Psoas muscle (tissue), 8 donors: ENCODE results near the gene MGST3. TPM values are rescaled to one million over a fixed set of nuclear protein-coding genes. Genes with fewer than 3 reads are reported as not detected.
"Not testable (repeated sequence)": the region's sequence is repeated elsewhere in the genome, so short reads cannot be mapped to it uniquely, and the experiment has no call there.

Experiments used
- ATAC-seq, 4 donors: fragments of 200-7000 bp; cut with Tn5 transposase; one replicate each; pipeline ENCODE4 v1.9.1; 2020; ENCODE audit warnings: moderate library complexity in 3 of 4, mild to moderate bottlenecking in 2 of 4
- DNase-seq, 2 donors: peaks; one replicate each; pipeline ENCODE4 v3.0.0-alpha.2; 2020
- H3K27ac ChIP-seq: fragments of 200-600 bp; one replicate; pipeline ENCODE4 v1.8.0; 2022
- H3K27me3 ChIP-seq, 3 donors: fragments of 200-600 bp in 1 of 3; one replicate each; pipeline versions ENCODE4 v1.6.1 to v1.8.0; 2013 to 2022; ENCODE audit warnings: low read length in 2 of 3, mild to moderate bottlenecking in 2 of 3, moderate library complexity in 1 of 3; ENCODE audit not compliant: insufficient read depth in 3 of 3
- H3K36me3 ChIP-seq, 2 donors: fragments of 200-600 bp in 1 of 2; one replicate each; pipeline versions ENCODE4 v1.6.1 to v1.8.0; 2013 to 2022; ENCODE audit warnings: low read depth in 1 of 2, mild to moderate bottlenecking in 1 of 2, moderate library complexity in 1 of 2; ENCODE audit not compliant: insufficient read depth in 1 of 2
- H3K4me1 ChIP-seq: fragments of 200-600 bp; one replicate; pipeline ENCODE4 v1.8.0; 2022
- H3K4me3 ChIP-seq: fragments of 200-600 bp; one replicate; pipeline ENCODE4 v1.8.0; 2022; ENCODE audit warnings: mild to moderate bottlenecking
- H3K9me3 ChIP-seq: fragments of 200-600 bp; one replicate; pipeline ENCODE4 v1.8.0; 2022
- WGBS, 3 donors: extraction: QIAGEN DNeasy Blood & Tissue Kit; methylation state at CpG; one replicate each; pipeline versions ENCODE4 v1.1.6 to v1.1.7; 2013; 5-methylcytosine and 5-hydroxymethylcytosine counted together
- intact Hi-C, 2 donors: fragments of 100-400 bp; cut with DNase I; formaldehyde crosslinking; loops; one replicate each; pipeline versions ENCODE4 v1.11.0 to v1.14.2; 2022
- long read RNA-seq, 2 donors: library from polyadenylated mRNA; unstranded; transcript quantifications; one replicate each; pipeline ENCODE4 v2.0.0, GENCODE V29; 2021
- polyA plus RNA-seq, 3 donors: library from polyadenylated mRNA; stranded (reverse); fragments of 200-250 nt; gene quantifications; one replicate each; pipeline ENCODE4 v1.2.3, GENCODE V29; 2013
- total RNA-seq, 4 donors: library from RNA; stranded (reverse); fragmentation: NEBNext Ultra II Directional in 2 of 4; extraction: Animal tissue kit (Norgen Biotek cat#: 25700) in 2 of 4; gene quantifications; one replicate each; pipeline versions ENCODE4 v1.2.1 to v1.2.4, GENCODE V29; 2021 to 2023
- TF ChIP-seq, protein P1 (sequence below): fragments of 200-600 bp; IDR thresholded peaks from one replicate; pipeline ENCODE4 v1.8.0; 2022; ENCODE audit warnings: antibody characterized with exemption
- donor health status: healthy with polysubstance abuse.
- donor health status: DM: no; HTN: no; CAD: no; lungs with moderate emphysema.
- donor health status: Bipolar disorder and iron deficiency.
- donor health status: healthy.
- donor health status: DM: yes; HTN: yes; CAD: no.
- donor health status: DM: no; HTN: no; CAD: no.
- donor health status: DM: no; HTN: no; CAD: no.
- donor health status: DM: yes; HTN: yes; CAD: no.

Gene MGST3
- 100 to 1,000 TPM; 223 to 318 (median 258) TPM for total RNA-seq
- 100 to 1,000 TPM; 177 to 329 (median 233) TPM for polyA plus RNA-seq
- long read RNA-seq, donor 1, transcript MGST3-205 (6 exons, 1,015 nt): major isoform, 54 of 63 reads
- long read RNA-seq, donor 1, partial matches to known transcripts: 3 of 63 reads
- long read RNA-seq, donor 1, other reads (novel, unspliced or antisense): 2 of 63 reads
- long read RNA-seq, donor 2, transcript MGST3-205 (6 exons, 1,015 nt): major isoform, 132 of 143 reads
- long read RNA-seq, donor 2, partial matches to known transcripts: 4 of 143 reads
- long read RNA-seq, donor 2, other reads (novel, unspliced or antisense): 5 of 143 reads

- Histone ChIP-seq H3K27me3 (no peaks in the 10 kb centered on the region), H3K4me1 (peaks cover 37% of the 10 kb centered on the region), H3K9me3 (no peaks in the 10 kb centered on the region), H3K4me3 (peak within 1 kb of the TSS; percentile 95), H3K27ac (peak within 1 kb of the TSS; percentile 99), H3K36me3 (no peaks in the 10 kb centered on the region)
- peak; percentile 92 to 96 (median 93) for ATAC-seq
- 0% methylated on average over 45 to 56 of the region's 56 CpGs for WGBS, 3 donors
- TF ChIP-seq, protein P1, sequence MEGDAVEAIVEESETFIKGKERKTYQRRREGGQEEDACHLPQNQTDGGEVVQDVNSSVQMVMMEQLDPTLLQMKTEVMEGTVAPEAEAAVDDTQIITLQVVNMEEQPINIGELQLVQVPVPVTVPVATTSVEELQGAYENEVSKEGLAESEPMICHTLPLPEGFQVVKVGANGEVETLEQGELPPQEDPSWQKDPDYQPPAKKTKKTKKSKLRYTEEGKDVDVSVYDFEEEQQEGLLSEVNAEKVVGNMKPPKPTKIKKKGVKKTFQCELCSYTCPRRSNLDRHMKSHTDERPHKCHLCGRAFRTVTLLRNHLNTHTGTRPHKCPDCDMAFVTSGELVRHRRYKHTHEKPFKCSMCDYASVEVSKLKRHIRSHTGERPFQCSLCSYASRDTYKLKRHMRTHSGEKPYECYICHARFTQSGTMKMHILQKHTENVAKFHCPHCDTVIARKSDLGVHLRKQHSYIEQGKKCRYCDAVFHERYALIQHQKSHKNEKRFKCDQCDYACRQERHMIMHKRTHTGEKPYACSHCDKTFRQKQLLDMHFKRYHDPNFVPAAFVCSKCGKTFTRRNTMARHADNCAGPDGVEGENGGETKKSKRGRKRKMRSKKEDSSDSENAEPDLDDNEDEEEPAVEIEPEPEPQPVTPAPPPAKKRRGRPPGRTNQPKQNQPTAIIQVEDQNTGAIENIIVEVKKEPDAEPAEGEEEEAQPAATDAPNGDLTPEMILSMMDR: no peak
- intact Hi-C loops: loop anchor here in 1 of 2 donors (5.0 kb wide), 2 partner anchors 67 to 197 kb away; partner anchors contain the start of genes ALDH9A1 and UCK2
- DNase-seq: peak; percentile 97 to 99
These were observed at the start of gene MGST3 for GRCh38 chr1:165630629-165631341. Gene MGST3, plus strand, starts transcription at chr1:165631234. Its CDS starts 18,614 bp downstream, at chr1:165649848.

DNA sequence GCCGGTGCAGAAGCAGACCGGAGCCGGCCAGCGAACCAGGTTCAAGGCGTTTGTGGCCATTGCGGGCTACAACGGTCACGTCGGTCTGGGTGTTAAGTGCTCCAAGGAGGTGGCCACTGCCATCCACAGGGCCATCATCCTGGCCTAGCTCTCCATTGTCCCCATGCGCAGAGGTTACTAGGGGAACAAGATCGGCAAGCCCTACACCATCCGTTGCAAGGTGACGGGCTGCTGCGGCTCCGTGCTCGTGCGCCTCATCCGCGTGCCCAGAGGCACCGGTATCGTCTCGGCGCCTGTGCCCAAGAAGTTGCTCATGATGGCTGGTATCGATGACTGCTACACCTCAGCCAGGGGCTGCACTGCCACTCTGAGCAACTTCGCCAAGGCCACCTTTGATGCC, 49.1 kb upstream of the MGST3 start:
- no peak for DNase-seq
- H3K4me3 ChIP-seq: no peak overlapping the region
- 98 to 99% (median 98%) methylated on average over 25 of the region's 25 CpGs for WGBS, 3 donors
- H3K9me3 ChIP-seq: no peaks in the 10 kb centered on the region
- intact Hi-C loops: no loop called here
- no peaks in the 10 kb centered on the region for H3K27me3 ChIP-seq
- no peak for ATAC-seq
- H3K36me3 ChIP-seq: no peaks in the 10 kb centered on the region
- TF ChIP-seq, protein P1: no peak
- no peaks in the 10 kb centered on the region for H3K4me1 ChIP-seq
- no peak overlapping the region for H3K27ac ChIP-seq

DNA sequence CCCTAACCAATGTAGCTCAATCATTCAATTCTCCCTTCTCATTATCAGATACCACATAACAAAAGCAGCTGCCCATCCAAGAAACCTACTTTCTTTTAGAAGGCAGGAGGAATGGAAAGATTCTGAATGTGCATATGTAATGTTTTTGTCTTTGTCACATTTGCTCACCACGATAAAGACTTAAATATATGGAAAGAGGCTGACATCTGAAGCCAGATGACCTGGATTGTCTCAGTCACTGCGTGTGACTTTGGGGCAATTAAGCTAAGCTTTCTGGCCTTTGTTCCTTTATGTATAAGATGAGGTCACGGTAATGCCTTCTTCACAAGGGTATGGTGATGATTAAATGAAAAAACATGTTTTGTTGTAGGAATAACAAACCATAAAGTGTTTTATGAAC, 44.6 kb upstream of the MGST3 start:
- DNase-seq (no peak), ATAC-seq (no peak)
- H3K9me3 ChIP-seq: no peaks in the 10 kb centered on the region
- H3K36me3 ChIP-seq: no peaks in the 10 kb centered on the region
- H3K4me3 ChIP-seq: no peak overlapping the region
- H3K4me1 ChIP-seq: no peaks in the 10 kb centered on the region
- TF ChIP-seq, protein P1: no peak
- H3K27ac ChIP-seq: no peak overlapping the region
- 59 to 73% (median 68%) methylated on average over 3 of the region's 3 CpGs for WGBS, 3 donors
- H3K27me3 ChIP-seq: no peaks in the 10 kb centered on the region
- intact Hi-C loops: loop anchor here in 1 of 2 donors (5.0 kb wide), 1 partner anchor 34 kb away; no protein-coding TSS in a partner anchor

DNA sequence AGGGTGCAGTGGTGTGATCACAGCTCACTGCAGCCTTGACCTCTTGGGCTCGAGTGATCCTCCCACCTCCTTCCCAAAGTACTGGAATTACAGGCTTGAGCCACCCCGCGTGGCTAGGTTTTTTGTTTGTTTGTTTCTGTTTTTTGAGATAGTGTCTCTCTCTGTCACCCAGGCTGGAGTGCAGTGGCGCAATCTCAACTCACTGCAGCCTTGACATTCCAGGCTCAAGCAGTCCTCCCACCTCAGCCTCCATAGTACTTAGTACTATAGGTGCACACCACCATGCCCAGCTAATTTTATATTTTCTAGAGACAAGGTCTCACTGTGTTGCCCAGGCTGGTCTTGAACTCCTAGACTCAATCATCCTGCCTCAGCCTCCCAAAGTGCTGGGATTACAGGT, 39.6 kb upstream of the MGST3 start:
- not testable (repeated sequence) for H3K27ac ChIP-seq, ATAC-seq, H3K4me1 ChIP-seq, H3K4me3 ChIP-seq, DNase-seq, H3K9me3 ChIP-seq, H3K36me3 ChIP-seq, H3K27me3 ChIP-seq
- intact Hi-C loops: loop anchor here in 1 of 2 donors (5.0 kb wide), 2 partner anchors 334 to 449 kb away; no protein-coding TSS in a partner anchor
- 91 to 93% (median 92%) methylated on average over 4 of the region's 4 CpGs for WGBS, 3 donors
